ENCODE data around the gene PILRA.

DNA sequence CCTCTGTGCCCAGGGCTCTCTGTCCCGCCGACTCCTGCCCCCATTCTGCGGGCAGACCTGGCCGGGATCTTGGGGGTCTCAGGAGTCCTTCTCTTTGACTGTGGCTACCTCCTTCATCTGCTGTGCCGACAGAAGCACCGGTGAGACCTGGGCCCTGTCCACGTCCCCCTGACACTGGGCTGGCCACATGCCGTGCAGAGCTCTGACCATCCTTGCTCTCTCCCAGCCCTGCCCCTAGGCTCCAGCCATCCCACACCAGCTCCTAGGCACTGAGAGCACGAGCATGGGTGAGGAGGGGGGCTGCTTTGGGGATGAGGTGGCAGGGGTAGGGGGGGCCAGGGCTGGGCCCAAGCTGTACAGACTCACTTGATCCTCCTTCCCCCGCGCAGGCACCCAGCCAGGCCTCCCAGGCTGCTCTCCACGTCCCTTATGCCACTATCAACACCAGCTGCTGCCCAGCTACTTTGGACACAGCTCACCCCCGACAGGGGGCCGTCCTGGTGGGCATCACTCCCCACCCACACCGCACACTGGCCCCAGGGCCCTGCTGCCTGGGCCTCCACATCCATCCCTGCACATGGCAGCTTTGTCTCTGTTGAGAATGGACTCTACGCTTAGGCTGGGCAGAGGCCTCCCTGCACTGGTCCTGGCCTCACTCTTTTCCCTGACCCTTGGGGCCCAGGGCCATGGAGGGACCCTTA lies 20.2 kb upstream of the PILRA start:
- TF ChIP-seq EZH2 (IDR thresholded peaks at IDR 0.05; ENCODE audit: borderline replicate concordance), result no peak
- TF ChIP-seq, protein P1, sequence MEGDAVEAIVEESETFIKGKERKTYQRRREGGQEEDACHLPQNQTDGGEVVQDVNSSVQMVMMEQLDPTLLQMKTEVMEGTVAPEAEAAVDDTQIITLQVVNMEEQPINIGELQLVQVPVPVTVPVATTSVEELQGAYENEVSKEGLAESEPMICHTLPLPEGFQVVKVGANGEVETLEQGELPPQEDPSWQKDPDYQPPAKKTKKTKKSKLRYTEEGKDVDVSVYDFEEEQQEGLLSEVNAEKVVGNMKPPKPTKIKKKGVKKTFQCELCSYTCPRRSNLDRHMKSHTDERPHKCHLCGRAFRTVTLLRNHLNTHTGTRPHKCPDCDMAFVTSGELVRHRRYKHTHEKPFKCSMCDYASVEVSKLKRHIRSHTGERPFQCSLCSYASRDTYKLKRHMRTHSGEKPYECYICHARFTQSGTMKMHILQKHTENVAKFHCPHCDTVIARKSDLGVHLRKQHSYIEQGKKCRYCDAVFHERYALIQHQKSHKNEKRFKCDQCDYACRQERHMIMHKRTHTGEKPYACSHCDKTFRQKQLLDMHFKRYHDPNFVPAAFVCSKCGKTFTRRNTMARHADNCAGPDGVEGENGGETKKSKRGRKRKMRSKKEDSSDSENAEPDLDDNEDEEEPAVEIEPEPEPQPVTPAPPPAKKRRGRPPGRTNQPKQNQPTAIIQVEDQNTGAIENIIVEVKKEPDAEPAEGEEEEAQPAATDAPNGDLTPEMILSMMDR (IDR thresholded peaks at IDR 0.05; ENCODE audit: poor library complexity), result no peak
- TF ChIP-seq EZH2phosphoT487 (IDR thresholded peaks at IDR 0.05; ENCODE audit: low read depth, severe bottlenecking, unreplicated experiment), result no peak

All from hepatocyte (in vitro differentiated cells).